Measurements from ENCODE around the gene COLQ.

COLQ gene

GRCh38 chr3:15501126-15501525 lies 20.4 kb downstream of the COLQ start:
- Histone ChIP-seq H3K4me1 (ENCODE audit: insufficient read depth, low read length) (peaks cover 13% of the 10 kb centered on the region), H3K4me3 (ENCODE audit: low read depth in 1 of 2, low read length in 2 of 2) (no peak overlapping the region), H3K9ac (ENCODE audit: low read length) (no peak overlapping the region), H3K9me3 (ENCODE audit: low read length) (no peaks in the 10 kb centered on the region), H3K27ac (ENCODE audit: low read depth, low read length) (no peak overlapping the region), H3K36me3 (ENCODE audit: insufficient read depth, low read length) (no peaks in the 10 kb centered on the region), H3K27me3 (ENCODE audit: control insufficient read depth in 1 of 2, insufficient read depth in 2 of 2, low read length in 2 of 2) (no peaks in the 10 kb centered on the region)

DNA sequence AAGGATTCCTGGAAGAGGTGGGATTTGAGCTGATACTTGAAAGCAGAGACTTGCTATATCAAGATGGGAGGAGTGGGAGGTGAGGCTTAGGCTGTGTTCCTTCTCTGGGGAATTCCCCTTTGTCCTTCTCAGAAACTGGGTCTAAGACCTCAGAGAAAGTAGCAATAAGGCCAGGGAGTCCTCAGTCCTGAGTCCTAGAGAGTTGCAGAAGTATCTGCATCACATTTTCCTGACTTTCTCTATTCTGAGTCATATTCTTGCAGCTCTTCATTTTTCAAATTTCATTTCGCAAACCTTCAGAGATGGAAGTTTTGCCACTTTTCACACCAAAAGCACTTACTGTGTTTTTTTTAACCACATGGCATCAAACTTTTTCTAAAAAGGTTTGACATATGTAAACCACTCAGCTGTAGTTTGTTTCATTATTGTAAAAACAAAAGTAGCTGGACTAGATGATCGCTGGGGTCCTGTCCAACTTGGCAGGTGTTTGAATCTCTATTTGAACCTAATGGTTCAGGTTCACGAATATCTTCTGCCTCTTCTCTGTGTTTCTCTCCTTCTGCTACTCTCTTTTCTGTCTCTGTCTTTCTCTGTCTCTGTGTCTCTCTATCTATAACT lies 21.3 kb downstream of the COLQ start:
- Histone ChIP-seq H3K27ac (ENCODE audit: low read depth, low read length) (no peak overlapping the region), H3K9me3 (ENCODE audit: low read length) (no peaks in the 10 kb centered on the region), H3K36me3 (ENCODE audit: insufficient read depth, low read length) (no peaks in the 10 kb centered on the region), H3K9ac (ENCODE audit: low read length) (no peak overlapping the region), H3K4me3 (ENCODE audit: low read depth in 1 of 2, low read length in 2 of 2) (no peak overlapping the region), H3K4me1 (ENCODE audit: insufficient read depth, low read length) (peaks cover 20% of the 10 kb centered on the region), H3K27me3 (ENCODE audit: control insufficient read depth in 1 of 2, insufficient read depth in 2 of 2, low read length in 2 of 2) (no peaks in the 10 kb centered on the region)

DNA sequence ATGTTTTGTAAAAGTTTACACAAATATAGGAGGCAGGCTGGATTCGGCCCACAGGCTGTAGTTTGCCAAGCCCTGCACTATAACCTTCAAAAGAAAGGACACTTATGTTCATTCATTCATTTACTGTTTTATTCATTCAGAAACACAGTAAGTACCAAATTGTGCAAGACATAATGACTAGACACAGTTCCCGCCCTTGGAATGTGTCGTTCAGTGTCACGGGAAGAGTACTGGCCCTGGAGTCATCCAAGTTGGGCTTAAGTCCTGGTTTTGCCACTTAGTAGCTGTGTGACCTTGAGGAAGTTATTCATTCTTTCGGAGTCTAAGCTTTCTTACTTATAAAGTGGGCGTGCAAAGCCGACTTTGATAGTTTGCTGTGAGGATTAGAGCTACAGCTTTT lies 22.0 kb downstream of the COLQ start:
- Histone ChIP-seq H3K27ac (ENCODE audit: low read depth, low read length) (no peak overlapping the region), H3K9me3 (ENCODE audit: low read length) (no peaks in the 10 kb centered on the region), H3K4me3 (ENCODE audit: low read depth in 1 of 2, low read length in 2 of 2) (no peak overlapping the region), H3K36me3 (ENCODE audit: insufficient read depth, low read length) (no peaks in the 10 kb centered on the region), H3K4me1 (ENCODE audit: insufficient read depth, low read length) (peaks cover 20% of the 10 kb centered on the region), H3K27me3 (ENCODE audit: control insufficient read depth in 1 of 2, insufficient read depth in 2 of 2, low read length in 2 of 2) (no peaks in the 10 kb centered on the region), H3K9ac (ENCODE audit: low read length) (no peak overlapping the region)

DNA sequence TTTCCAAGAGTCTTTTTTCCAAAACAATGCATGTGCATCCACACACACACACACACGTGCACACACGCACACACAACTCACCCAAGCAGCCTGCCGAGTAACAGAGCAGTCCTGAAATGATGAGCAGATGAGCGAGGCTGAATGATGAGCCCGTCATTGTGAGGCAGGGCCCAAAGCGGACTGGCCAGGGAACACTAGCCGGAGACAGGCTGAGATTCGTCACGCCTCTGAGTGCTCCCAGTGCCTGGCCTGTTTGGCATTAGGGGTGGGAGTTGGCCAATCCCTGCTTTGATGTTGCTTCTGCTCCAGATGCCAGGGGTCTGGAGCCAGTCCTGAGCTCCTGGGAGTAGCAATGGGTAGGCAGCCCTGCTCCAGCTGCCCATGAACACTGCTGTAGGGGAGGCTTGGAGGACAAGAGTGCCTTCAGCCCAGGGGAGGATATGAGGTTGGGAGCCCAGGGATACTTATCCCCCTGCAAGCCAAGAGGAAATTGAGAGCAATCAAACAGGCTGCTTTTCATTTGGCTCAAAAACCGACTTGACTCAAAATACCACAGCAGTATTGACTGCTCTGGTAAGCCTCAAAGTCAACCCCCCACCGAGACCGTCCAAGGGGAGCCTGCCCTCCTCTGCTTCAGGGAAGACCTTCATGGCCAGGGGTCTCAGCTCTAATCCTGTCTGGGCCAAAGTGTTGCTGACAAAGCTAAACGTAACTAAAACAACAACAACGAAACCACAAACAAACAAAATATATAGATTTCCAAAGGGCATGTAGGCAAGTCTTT lies 22.9 kb downstream of the COLQ start:
- H3K4me1 ChIP-seq (ENCODE audit: insufficient read depth, low read length), result peaks cover 27% of the 10 kb centered on the region
- no peaks in the 10 kb centered on the region for H3K27me3 ChIP-seq (ENCODE audit: control insufficient read depth in 1 of 2, insufficient read depth in 2 of 2, low read length in 2 of 2)
- no peak overlapping the region for H3K27ac ChIP-seq (ENCODE audit: low read depth, low read length)
- no peaks in the 10 kb centered on the region for H3K36me3 ChIP-seq (ENCODE audit: insufficient read depth, low read length)
- no peak overlapping the region for H3K4me3 ChIP-seq (ENCODE audit: low read depth in 1 of 2, low read length in 2 of 2)
- H3K9me3 ChIP-seq (ENCODE audit: low read length), result no peaks in the 10 kb centered on the region
- no peak overlapping the region for H3K9ac ChIP-seq (ENCODE audit: low read length)

- no peaks in the 10 kb centered on the region for H3K9me3 ChIP-seq (ENCODE audit: low read length)
- no peak overlapping the region for H3K4me3 ChIP-seq (ENCODE audit: low read depth in 1 of 2, low read length in 2 of 2)
- H3K9ac ChIP-seq (ENCODE audit: low read length), result no peak overlapping the region
- peak overlapping the region; percentile 37 for H3K27ac ChIP-seq (ENCODE audit: low read depth, low read length)
- no peaks in the 10 kb centered on the region for H3K36me3 ChIP-seq (ENCODE audit: insufficient read depth, low read length)
- no peaks in the 10 kb centered on the region for H3K27me3 ChIP-seq (ENCODE audit: control insufficient read depth in 1 of 2, insufficient read depth in 2 of 2, low read length in 2 of 2)
- peaks cover 27% of the 10 kb centered on the region for H3K4me1 ChIP-seq (ENCODE audit: insufficient read depth, low read length)
Measured at GRCh38 chr3:15497964-15498363, 23.5 kb downstream of the COLQ start.

GRCh38 chr3:15496341-15496664 lies 25.2 kb downstream of the COLQ start:
- Histone ChIP-seq H3K36me3 (ENCODE audit: insufficient read depth, low read length) (no peaks in the 10 kb centered on the region), H3K4me3 (ENCODE audit: low read depth in 1 of 2, low read length in 2 of 2) (no peak overlapping the region), H3K27ac (ENCODE audit: low read depth, low read length) (peak overlapping the region; percentile 42), H3K9ac (ENCODE audit: low read length) (no peak overlapping the region), H3K4me1 (ENCODE audit: insufficient read depth, low read length) (peaks cover 27% of the 10 kb centered on the region), H3K27me3 (ENCODE audit: control insufficient read depth in 1 of 2, insufficient read depth in 2 of 2, low read length in 2 of 2) (no peaks in the 10 kb centered on the region), H3K9me3 (ENCODE audit: low read length) (no peaks in the 10 kb centered on the region)

GRCh38 chr3:15495461-15496340 lies 25.8 kb downstream of the COLQ start:
- H3K27ac ChIP-seq (ENCODE audit: low read depth, low read length), result peak overlapping the region; percentile 42

DNA sequence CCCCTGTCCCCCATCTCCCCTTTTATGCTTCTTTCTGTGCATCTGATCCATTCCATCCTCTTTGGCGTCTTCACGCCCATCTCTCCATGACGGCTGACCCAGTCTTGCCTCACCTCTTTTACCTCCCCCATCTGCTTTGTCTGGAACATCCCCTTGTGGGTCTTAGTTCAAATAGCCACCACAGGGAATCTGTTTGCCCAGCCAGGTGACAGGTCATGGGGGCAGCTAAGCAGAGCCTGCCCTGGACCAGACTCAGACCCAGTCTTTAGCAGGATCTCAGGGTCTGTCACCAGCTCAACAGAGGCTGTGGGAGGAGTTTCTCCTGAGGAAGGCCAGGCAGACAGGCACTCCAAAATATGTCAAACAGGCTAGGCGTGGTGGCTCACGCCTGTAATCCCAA lies 28.1 kb downstream of the COLQ start:
- H3K9me3 ChIP-seq (ENCODE audit: low read length), result no peaks in the 10 kb centered on the region
- no peak overlapping the region for H3K9ac ChIP-seq (ENCODE audit: low read length)
- H3K4me3 ChIP-seq (ENCODE audit: low read depth in 1 of 2, low read length in 2 of 2), result no peak overlapping the region
- no peaks in the 10 kb centered on the region for H3K27me3 ChIP-seq (ENCODE audit: control insufficient read depth in 1 of 2, insufficient read depth in 2 of 2, low read length in 2 of 2)
- no peak overlapping the region for H3K27ac ChIP-seq (ENCODE audit: low read depth, low read length)
- peaks cover 21% of the 10 kb centered on the region for H3K4me1 ChIP-seq (ENCODE audit: insufficient read depth, low read length)
- H3K36me3 ChIP-seq (ENCODE audit: insufficient read depth, low read length), result no peaks in the 10 kb centered on the region

More at GRCh38 chr3:15495461-15496340, 25.8 kb downstream of the COLQ start:
- H3K4me1 ChIP-seq (ENCODE audit: insufficient read depth, low read length), result peaks cover 27% of the 10 kb centered on the region
- no peak overlapping the region for H3K9ac ChIP-seq (ENCODE audit: low read length)
- H3K9me3 ChIP-seq (ENCODE audit: low read length), result no peaks in the 10 kb centered on the region
- no peaks in the 10 kb centered on the region for H3K27me3 ChIP-seq (ENCODE audit: control insufficient read depth in 1 of 2, insufficient read depth in 2 of 2, low read length in 2 of 2)
- H3K4me3 ChIP-seq (ENCODE audit: low read depth in 1 of 2, low read length in 2 of 2), result no peak overlapping the region
- no peaks in the 10 kb centered on the region for H3K36me3 ChIP-seq (ENCODE audit: insufficient read depth, low read length)

DNA sequence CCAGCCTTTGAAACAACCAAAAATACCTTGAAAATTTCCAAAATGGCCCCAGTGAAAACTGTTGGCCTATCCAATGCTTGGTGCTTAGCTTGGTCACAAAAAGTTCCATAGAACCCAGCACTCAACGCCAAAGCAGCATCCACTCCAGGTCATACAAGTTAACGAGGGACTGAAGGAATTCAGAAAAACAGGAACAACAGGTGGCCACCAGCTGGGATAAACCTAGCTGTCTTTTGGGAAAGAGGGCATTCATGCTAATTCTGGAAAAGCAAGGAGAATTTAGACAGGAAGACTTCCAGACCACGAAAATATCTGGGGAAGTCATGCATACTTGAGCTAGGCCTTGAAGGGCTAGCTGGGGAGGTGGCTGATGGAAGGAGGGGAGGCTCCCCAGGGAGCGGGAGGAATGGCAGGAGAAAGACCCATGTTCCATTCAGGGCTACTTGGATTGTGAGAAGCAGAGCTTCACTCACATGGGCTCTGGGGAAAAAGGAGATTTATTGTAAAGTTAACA lies 28.6 kb downstream of the COLQ start:
- no peak overlapping the region for H3K27ac ChIP-seq (ENCODE audit: low read depth, low read length)
- H3K4me3 ChIP-seq (ENCODE audit: low read depth in 1 of 2, low read length in 2 of 2), result no peak overlapping the region
- no peaks in the 10 kb centered on the region for H3K27me3 ChIP-seq (ENCODE audit: control insufficient read depth in 1 of 2, insufficient read depth in 2 of 2, low read length in 2 of 2)
- H3K9ac ChIP-seq (ENCODE audit: low read length), result no peak overlapping the region
- peaks cover 2% of the 10 kb centered on the region for H3K36me3 ChIP-seq (ENCODE audit: insufficient read depth, low read length)
- H3K4me1 ChIP-seq (ENCODE audit: insufficient read depth, low read length), result peaks cover 20% of the 10 kb centered on the region
- H3K9me3 ChIP-seq (ENCODE audit: low read length), result no peaks in the 10 kb centered on the region

DNA sequence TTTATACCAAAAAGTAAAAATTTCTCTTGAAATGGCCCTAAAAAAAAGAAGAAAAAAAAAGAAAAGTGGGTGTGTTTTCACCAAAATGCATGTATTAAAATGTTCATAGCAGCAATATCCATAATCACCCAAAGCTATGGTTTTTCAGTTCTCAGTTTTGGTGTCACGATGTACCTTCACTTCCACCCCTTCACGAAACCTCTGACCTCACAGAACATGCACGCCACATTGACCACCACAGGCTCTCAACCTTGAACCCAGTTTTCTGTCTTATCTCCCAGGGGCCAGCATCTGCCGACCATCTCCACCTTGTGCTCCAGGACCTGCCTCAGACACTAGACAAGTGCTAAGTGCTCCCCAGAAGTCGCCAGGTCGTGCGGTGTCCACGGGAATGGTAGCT lies 30.4 kb downstream of the COLQ start:
- no peaks in the 10 kb centered on the region for H3K9me3 ChIP-seq (ENCODE audit: low read length)
- no peak overlapping the region for H3K4me3 ChIP-seq (ENCODE audit: low read depth in 1 of 2, low read length in 2 of 2)
- peaks cover 10% of the 10 kb centered on the region for H3K36me3 ChIP-seq (ENCODE audit: insufficient read depth, low read length)

DNA sequence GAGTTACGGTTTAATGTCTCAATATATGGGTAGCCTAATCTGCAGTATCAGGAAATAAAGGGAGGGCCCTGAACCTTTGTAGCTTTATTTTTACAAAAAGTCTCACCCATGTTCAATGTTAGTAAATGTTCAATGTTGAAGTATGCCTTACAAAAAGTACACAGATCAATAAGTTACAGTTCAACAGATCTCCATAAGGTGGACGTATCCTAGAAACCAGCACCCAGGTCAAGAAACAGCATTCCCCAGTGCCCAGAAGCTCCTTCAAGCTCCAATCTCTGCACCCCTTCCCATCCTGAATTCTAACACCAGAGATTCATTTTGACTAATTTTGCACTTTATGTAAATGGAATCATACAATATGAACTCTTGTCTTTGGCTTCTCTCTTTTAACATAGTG lies 31.3 kb downstream of the COLQ start:
- H3K9me3 ChIP-seq (ENCODE audit: low read length), result no peaks in the 10 kb centered on the region
- no peaks in the 10 kb centered on the region for H3K27me3 ChIP-seq (ENCODE audit: control insufficient read depth in 1 of 2, insufficient read depth in 2 of 2, low read length in 2 of 2)
- peaks cover 7% of the 10 kb centered on the region for H3K4me1 ChIP-seq (ENCODE audit: insufficient read depth, low read length)
- H3K4me3 ChIP-seq (ENCODE audit: low read depth in 1 of 2, low read length in 2 of 2), result no peak overlapping the region
- no peak overlapping the region for H3K27ac ChIP-seq (ENCODE audit: low read depth, low read length)
- H3K9ac ChIP-seq (ENCODE audit: low read length), result no peak overlapping the region
- peaks cover 11% of the 10 kb centered on the region for H3K36me3 ChIP-seq (ENCODE audit: insufficient read depth, low read length)

More for the DNA sequence above, 30.4 kb downstream of the COLQ start:
- H3K27me3 ChIP-seq (ENCODE audit: control insufficient read depth in 1 of 2, insufficient read depth in 2 of 2, low read length in 2 of 2), result no peaks in the 10 kb centered on the region
- H3K27ac ChIP-seq (ENCODE audit: low read depth, low read length), result no peak overlapping the region
- H3K9ac ChIP-seq (ENCODE audit: low read length), result no peak overlapping the region
- H3K4me1 ChIP-seq (ENCODE audit: insufficient read depth, low read length), result peaks cover 14% of the 10 kb centered on the region

All from muscle layer of colon (tissue), 2 donors.